Measurements from ENCODE around the gene CPNE6.

Gene CPNE6

GRCh38 chr14:24060984-24061913, 10.1 kb upstream of the CPNE6 start:
- no peak overlapping the region for H3K4me3 ChIP-seq (ENCODE audit: low read depth, low read length)
- TF ChIP-seq CTCF (IDR thresholded peaks at IDR 0.05; ENCODE audit: low read depth, low read length, missing control alignments), result no peak
- in situ Hi-C loops (cut with HindIII; ENCODE audit: low sequenced_read_pairs), result no loop called here
- no peak for DNase-seq (ENCODE audit: low read depth)

GRCh38 chr14:24062216-24062980, 9.0 kb upstream of the CPNE6 start:
- in situ Hi-C loops (cut with HindIII; ENCODE audit: low sequenced_read_pairs), result no loop called here
- TF ChIP-seq CTCF (IDR thresholded peaks at IDR 0.05; ENCODE audit: low read depth, low read length, missing control alignments), result no peak
- H3K4me3 ChIP-seq (ENCODE audit: low read depth, low read length), result no peak overlapping the region
- no peak for DNase-seq (ENCODE audit: low read depth)

- DNase-seq (ENCODE audit: low read depth), result no peak
- TF ChIP-seq CTCF (IDR thresholded peaks at IDR 0.05; ENCODE audit: low read depth, low read length, missing control alignments), result no peak
- in situ Hi-C loops (cut with HindIII; ENCODE audit: low sequenced_read_pairs), result no loop called here
- H3K4me3 ChIP-seq (ENCODE audit: low read depth, low read length), result no peak overlapping the region
These were observed 8.0 kb upstream of the CPNE6 start for GRCh38 chr14:24063263-24063836.

GRCh38 chr14:24064091-24064795, 7.1 kb upstream of the CPNE6 start:
- no peak for DNase-seq (ENCODE audit: low read depth)
- in situ Hi-C loops (cut with HindIII; ENCODE audit: low sequenced_read_pairs), result no loop called here

GRCh38 chr14:24064856-24065255, 6.5 kb upstream of the CPNE6 start:
- no peak for TF ChIP-seq CTCF (IDR thresholded peaks at IDR 0.05; ENCODE audit: low read depth, low read length, missing control alignments)
- in situ Hi-C loops (cut with HindIII; ENCODE audit: low sequenced_read_pairs), result no loop called here
- no peak overlapping the region for H3K4me3 ChIP-seq (ENCODE audit: low read depth, low read length)
- DNase-seq (ENCODE audit: low read depth), result no peak

More at GRCh38 chr14:24064091-24064795, 7.1 kb upstream of the CPNE6 start:
- TF ChIP-seq CTCF (IDR thresholded peaks at IDR 0.05; ENCODE audit: low read depth, low read length, missing control alignments), result no peak
- no peak overlapping the region for H3K4me3 ChIP-seq (ENCODE audit: low read depth, low read length)

- DNase-seq (ENCODE audit: low read depth), result no peak
- in situ Hi-C loops (cut with HindIII; ENCODE audit: low sequenced_read_pairs), result no loop called here
- H3K4me3 ChIP-seq (ENCODE audit: low read depth, low read length), result no peak overlapping the region
These were observed 6.0 kb upstream of the CPNE6 start for GRCh38 chr14:24065408-24065807.

More at GRCh38 chr14:24065408-24065807, 6.0 kb upstream of the CPNE6 start:
- no peak for TF ChIP-seq CTCF (IDR thresholded peaks at IDR 0.05; ENCODE audit: low read depth, low read length, missing control alignments)

Measured in astrocyte of the cerebellum (primary cell).